GM18505 (cell line): ENCODE measurements around the gene CEL.
"Not testable (repeated sequence)": the region's sequence is repeated elsewhere in the genome, so short reads cannot be mapped to it uniquely, and the experiment has no call there.

Source experiments
- ATAC-seq: cut with Tn5 transposase; IDR thresholded peaks from one replicate; pipeline ENCODE4 v1.9.1; 2021; ENCODE audit not compliant: unreplicated experiment
- POLR2A ChIP-seq: IDR thresholded peaks from 4 replicates; pipeline ENCODE4 v1.6.1; 2011; ENCODE audit warnings: borderline replicate concordance; ENCODE audit not compliant: insufficient read depth, insufficient read length; ENCODE audit errors: extremely low read depth

Gene CEL

GRCh38 chr9:133090752-133091385 lies 29.1 kb downstream of the CEL start:
- ATAC-seq: no peak

GRCh38 chr9:133094351-133094750 lies 32.6 kb downstream of the CEL start:
- ATAC-seq: not testable (repeated sequence)

More at GRCh38 chr9:133090752-133091385, 29.1 kb downstream of the CEL start:
- no peak for TF ChIP-seq POLR2A

- TF ChIP-seq POLR2A: no peak
- no peak for ATAC-seq
These were observed 33.1 kb downstream of the CEL start for GRCh38 chr9:133094842-133095393.

- TF ChIP-seq POLR2A: no peak
- no peak for ATAC-seq
These were observed 36.4 kb downstream of the CEL start for GRCh38 chr9:133098104-133098754.

- TF ChIP-seq POLR2A: no peak
- no peak for ATAC-seq
These were observed 37.1 kb downstream of the CEL start for GRCh38 chr9:133098871-133099270.

- ATAC-seq: no peak
- no peak for TF ChIP-seq POLR2A
These were observed 38.1 kb downstream of the CEL start for GRCh38 chr9:133099726-133100505.

GRCh38 chr9:133100506-133101355 lies 39.0 kb downstream of the CEL start:
- TF ChIP-seq POLR2A: no peak
- ATAC-seq: no peak

- no peak for ATAC-seq
These were observed 39.8 kb downstream of the CEL start for GRCh38 chr9:133101356-133102189.

GRCh38 chr9:133102190-133103021 lies 40.6 kb downstream of the CEL start:
- TF ChIP-seq POLR2A: no peak
- no peak for ATAC-seq

More at GRCh38 chr9:133101356-133102189, 39.8 kb downstream of the CEL start:
- TF ChIP-seq POLR2A: no peak

- no peak for ATAC-seq
- no peak for TF ChIP-seq POLR2A
These were observed 41.6 kb downstream of the CEL start for GRCh38 chr9:133103183-133103986.
